ENCODE data around the gene CRYZ. TPM values are rescaled to one million over a fixed set of nuclear protein-coding genes. Genes with fewer than 3 reads are reported as not detected.
"Not testable (repeated sequence)": the region's sequence is repeated elsewhere in the genome, so short reads cannot be mapped to it uniquely, and the experiment has no call there.

CRYZ gene
- polyA plus RNA-seq, 1 donor, result 25.6 TPM

GRCh38 chr1:74681449-74681848 is 51.4 kb downstream of the CRYZ start:
- no peak for DNase-seq (ENCODE audit: low read depth)

GRCh38 chr1:74681001-74681400 is 51.8 kb downstream of the CRYZ start:
- no peak for DNase-seq (ENCODE audit: low read depth)

DNA sequence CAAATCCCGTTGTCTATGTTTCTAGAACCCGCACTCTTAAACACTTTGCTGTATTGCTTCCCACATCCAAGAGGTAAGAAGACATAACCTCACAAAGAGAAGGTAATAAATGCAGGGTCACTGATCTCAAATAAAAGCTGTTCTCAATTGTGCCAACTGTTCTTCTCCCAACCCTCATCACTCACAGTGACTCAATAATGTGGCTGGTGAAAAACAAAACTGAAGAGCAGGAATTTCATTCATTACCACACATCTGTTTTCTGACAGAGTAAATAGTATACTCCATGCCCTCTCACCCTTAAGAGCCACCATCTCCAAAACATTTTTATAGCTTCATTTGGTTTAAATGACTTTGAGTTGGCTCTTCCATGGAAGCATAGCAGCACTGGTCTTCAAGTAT is 53.0 kb downstream of the CRYZ start:
- DNase-seq (ENCODE audit: low read depth), result no peak

GRCh38 chr1:74677926-74678325 is 54.9 kb downstream of the CRYZ start:
- DNase-seq (ENCODE audit: low read depth), result no peak

DNA sequence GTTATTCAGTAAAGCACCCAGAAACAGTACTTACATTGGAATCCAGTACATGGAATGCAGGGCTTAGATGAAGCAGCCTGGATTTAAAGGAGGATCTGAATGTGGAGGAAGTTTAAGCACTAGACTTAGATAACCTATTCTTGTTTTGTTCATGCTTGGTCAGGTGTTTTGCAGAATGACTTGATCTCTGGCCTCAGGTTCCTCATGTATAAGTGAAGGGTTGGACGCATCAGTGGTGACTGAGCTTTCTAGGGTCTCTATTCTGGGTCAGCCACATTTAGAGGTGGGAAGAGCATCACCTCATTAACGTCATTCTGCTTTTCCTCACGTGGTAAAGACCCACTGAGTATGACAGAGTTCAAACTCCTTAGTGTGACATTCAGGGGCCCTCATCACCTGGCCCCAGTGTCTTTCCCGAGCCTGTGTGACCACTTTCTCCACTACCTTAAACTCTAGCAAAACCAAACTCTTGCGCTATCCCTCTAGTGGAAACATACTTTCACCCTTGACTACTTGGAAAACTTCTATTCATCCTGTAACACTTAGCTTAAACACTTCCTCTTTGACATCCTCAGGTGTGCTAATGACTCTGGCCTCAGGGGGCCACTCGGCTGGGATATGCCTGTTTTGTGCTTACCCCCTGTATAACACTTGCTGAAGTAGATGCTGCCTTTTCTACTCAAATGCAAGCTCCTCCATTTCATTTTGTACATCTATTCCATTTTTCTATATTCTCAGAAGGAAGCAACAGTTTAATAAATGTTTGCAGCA is 58.4 kb downstream of the CRYZ start:
- no peak for DNase-seq (ENCODE audit: low read depth)

GRCh38 chr1:74673351-74674111 is 59.3 kb downstream of the CRYZ start, which contains the start of gene ERICH3:
ERICH3 (minus strand) TSS chr1:74673792; CDS start chr1:74673519, 273 bp downstream.
- DNase-seq (ENCODE audit: low read depth), result no peak

GRCh38 chr1:74670866-74671265 is 62.0 kb downstream of the CRYZ start:
- DNase-seq (ENCODE audit: low read depth), result not testable (repeated sequence)

Other genes with a start within 250 kb of the CRYZ start
- not detected for gene LRRC53, start 220.4 kb downstream of the CRYZ start, polyA plus RNA-seq (ENCODE audit: insufficient read length)
- not detected for gene ERICH3, start 59.3 kb downstream of the CRYZ start, polyA plus RNA-seq (ENCODE audit: insufficient read length)
- gene TYW3, start 102 bp upstream of the CRYZ start, polyA plus RNA-seq (ENCODE audit: insufficient read length), result 15.1 TPM